K562 (cell line): Measurements from ENCODE around the gene IGSF9. TPM values are rescaled to one million over a fixed set of nuclear protein-coding genes. Genes with fewer than 3 reads are reported as not detected.

Experiments
- ATF1 ChIP-seq, 2 experiments: fragments of 450-650 bp in 1 of 2; IDR thresholded peaks; 2 replicates each; pipeline ENCODE4 v1.6.1; 2016; ENCODE audit warnings: missing compliant biosample characterization in 1 of 2, missing genetic modification characterization in 1 of 2
- COPS2 ChIP-seq: fragments of 450-650 bp; conservative IDR thresholded peaks from 2 replicates; pipeline ENCODE4 v1.6.1; 2016; ENCODE audit warnings: mild to moderate bottlenecking, moderate library complexity
- CREM ChIP-seq: IDR thresholded peaks from 2 replicates; pipeline ENCODE4 v1.6.1; 2014; ENCODE audit warnings: antibody characterized with exemption, low read depth
- E2F3 ChIP-seq: fragments of 250-450 bp; sonication (Bioruptor Pico); IDR thresholded peaks from 2 replicates; pipeline ENCODE4 v1.4.0; 2020; ENCODE audit warnings: mild to moderate bottlenecking
- ETV5 ChIP-seq: sonication (generic); formaldehyde crosslinking; IDR thresholded peaks from 2 replicates; pipeline ENCODE4 v1.4.0; 2020; ENCODE audit warnings: low read depth, mild to moderate bottlenecking, missing genetic modification reagents
- FOS ChIP-seq: IDR thresholded peaks from 3 replicates; pipeline ENCODE4 v1.6.1; 2011; ENCODE audit not compliant: insufficient read length; ENCODE audit errors: extremely low read depth
- FOXK2 ChIP-seq, 2 experiments: fragments of 450-650 bp; IDR thresholded peaks in 1 of 2; conservative IDR thresholded peaks in 1 of 2; 2 replicates each; pipeline ENCODE4 v1.6.1; 2016; ENCODE audit warnings: low read depth in 2 of 2, mild to moderate bottlenecking in 1 of 2
- HMGXB4 ChIP-seq: sonication (generic); formaldehyde crosslinking; IDR thresholded peaks from 2 replicates; pipeline ENCODE4 v1.8.1; 2023; ENCODE audit warnings: mild to moderate bottlenecking, missing genetic modification reagents
- HOMEZ ChIP-seq: fragments of 250-450 bp; sonication (Bioruptor Pico); IDR thresholded peaks from 2 replicates; pipeline ENCODE4 v1.4.0; 2020; ENCODE audit warnings: mild to moderate bottlenecking, moderate library complexity
- ILK ChIP-seq: fragments of 450-650 bp; IDR thresholded peaks from 2 replicates; pipeline ENCODE4 v1.6.1; 2016; ENCODE audit warnings: missing genetic modification characterization, low read depth, mild to moderate bottlenecking, missing compliant biosample characterization, moderate library complexity, borderline replicate concordance
- POLR2H ChIP-seq: IDR thresholded peaks from 2 replicates; pipeline ENCODE4 v1.6.1; 2016; ENCODE audit warnings: missing genetic modification characterization, low read depth, mild to moderate bottlenecking, control low read depth, missing compliant biosample characterization, moderate library complexity
- PRDM10 ChIP-seq: fragments of 450-650 bp; IDR thresholded peaks from 2 replicates; pipeline ENCODE4 v1.6.1; 2018; ENCODE audit not compliant: partially characterized antibody
- RHOXF2B ChIP-seq: fragments of 250-450 bp; sonication (Bioruptor Pico); conservative IDR thresholded peaks from 2 replicates; pipeline ENCODE4 v1.5.1; 2021
- SMAD3 ChIP-seq: fragments of 450-650 bp; formaldehyde crosslinking; conservative IDR thresholded peaks from 2 replicates; pipeline ENCODE4 v1.4.0; 2020; ENCODE audit warnings: mild to moderate bottlenecking
- SPI1 ChIP-seq: IDR thresholded peaks from 2 replicates; pipeline ENCODE4 v1.6.1; 2011; ENCODE audit warnings: low read depth, low read length, control low read depth, borderline replicate concordance
- ZBTB26 ChIP-seq: fragments of 450-650 bp; formaldehyde crosslinking; IDR thresholded peaks from 2 replicates; pipeline ENCODE4 v1.4.0; 2022; ENCODE audit warnings: missing genetic modification characterization
- ZFX ChIP-seq: sonication (generic); formaldehyde crosslinking; IDR thresholded peaks from 2 replicates; pipeline ENCODE4 v1.8.0; 2022; ENCODE audit warnings: mild to moderate bottlenecking, missing genetic modification reagents, moderate library complexity
- ZSCAN29 ChIP-seq: fragments of 450-650 bp; IDR thresholded peaks from 2 replicates; pipeline ENCODE4 v1.6.1; 2017
- polyA plus RNA-seq, 8 experiments: library from polyadenylated mRNA; depleted of rRNA in 4 of 8; stranded (reverse) in 5 of 8; unstranded in 3 of 8; fragments of >200 nt; fragmentation: Nextera tagmentation in 2 of 8; fragmentation: Illumina TruSeq in 1 of 8; extraction: Ambion mirVana in 2 of 8; extraction: Trizol in 1 of 8; gene quantifications; 2 replicates each; pipeline versions ENCODE4 v1.2.1 to v1.2.3, GENCODE V29; 2011 to 2014; ENCODE audit warnings: inconsistent platforms in 1 of 8, missing spikeins in 1 of 8
- total RNA-seq, 7 experiments: library from RNA; depleted of rRNA in 6 of 7; stranded (reverse); fragments of >200 nt in 6 of 7; fragmentation: Illumina TruSeq in 2 of 7; extraction: Trizol in 2 of 7; gene quantifications; 2 replicates each; pipeline versions ENCODE4 v1.2.1 to v1.2.3, GENCODE V29; 2011 to 2021; ENCODE audit warnings: low replicate concordance in 1 of 7

Gene IGSF9
- total and polyA plus RNA-seq, 9 of the 15 experiments (the other 6 are each of a cell fraction or from before 2014, with no cell fraction given), result 0.03 to 0.29 (median 0.07) TPM; not detected in 1

- TF ChIP-seq FOXK2 (conservative IDR thresholded peaks at IDR 0.05 in 1 of 2, IDR thresholded peaks at IDR 0.05 in 1 of 2; ENCODE audit: low read depth in 2 of 2) (peak; percentile 74 to 76; a peak in 3 of 4 replicates), SMAD3 (CRISPR knock-in tag) (no peak), ZFX (peak; percentile 58), ETV5 (peak; percentile 66; the same call in 1 of the 2 replicates), PRDM10 (peak; percentile 2), RHOXF2B (CRISPR knock-in tag) (no peak), SPI1 (0 out of 2 replicates have a peak, but pooled peaks have one; percentile 23), ILK (tag) (no peak), HOMEZ (no peak), ZBTB26 (CRISPR knock-in tag) (0 out of 2 replicates have a peak, but pooled peaks have one; percentile 62), CREM (peak; percentile 69), POLR2H (peak; percentile 53), E2F3 (CRISPR knock-in tag) (no peak), ZSCAN29 (no peak), FOS (no peak), COPS2 (no peak), HMGXB4 (CRISPR knock-in tag) (no peak), ATF1 (CRISPR knock-in tag; IDR thresholded peaks at IDR 0.05) (no peak), ATF1 (tag; IDR thresholded peaks at IDR 0.05) (peak; percentile 45)
Observed at GRCh38 chr1:159923203-159924024, 22.0 kb downstream of the IGSF9 start (continued).
